CD14-positive monocyte (primary cell): ENCODE data around the gene MBL2. TPM values are rescaled to one million over a fixed set of nuclear protein-coding genes. Genes with fewer than 3 reads are reported as not detected.

Source experiments
- DNase-seq, 3 donors: peaks; one replicate each; pipeline ENCODE4 v3.0.0-alpha.2; 2011 to 2022
- H2AFZ ChIP-seq: 2 replicates; pipeline ENCODE4 v1.6.0; 2012; ENCODE audit warnings: mild to moderate bottlenecking, low read depth, low read length, inconsistent platforms; ENCODE audit not compliant: insufficient read depth, poor library complexity, severe bottlenecking
- H3K27ac ChIP-seq, 2 donors: 1 replicate in 1 of 2; 2 replicates in 1 of 2; pipeline ENCODE4 v1.5.1; 2012 to 2013; ENCODE audit warnings: low read length in 2 of 2, control low read depth in 1 of 2, inconsistent platforms in 1 of 2, low read depth in 1 of 2, mild to moderate bottlenecking in 1 of 2
- H3K27me3 ChIP-seq, 2 donors: one replicate each; pipeline versions ENCODE4 v1.6.0 to v1.6.1; 2011 to 2013; ENCODE audit warnings: low read length in 2 of 2; ENCODE audit not compliant: control insufficient read depth in 2 of 2, insufficient read depth in 2 of 2
- H3K36me3 ChIP-seq, 2 donors: replicated peaks in 1 of 2; 1 replicate in 1 of 2; 2 replicates in 1 of 2; pipeline versions ENCODE4 v1.5.1 to v1.6.1; 2012 to 2013; ENCODE audit warnings: low read length in 2 of 2, control low read depth in 1 of 2, inconsistent platforms in 1 of 2, mild to moderate bottlenecking in 1 of 2; ENCODE audit not compliant: insufficient read depth in 2 of 2, control insufficient read depth in 1 of 2
- H3K4me1 ChIP-seq, 2 donors: 1 replicate in 1 of 2; 2 replicates in 1 of 2; pipeline versions ENCODE4 v1.5.1 to v1.6.1; 2012 to 2013; ENCODE audit warnings: low read length in 2 of 2, control low read depth in 1 of 2, inconsistent platforms in 1 of 2, mild to moderate bottlenecking in 1 of 2, moderate library complexity in 1 of 2; ENCODE audit not compliant: insufficient read depth in 2 of 2, control insufficient read depth in 1 of 2
- H3K4me2 ChIP-seq: replicated peaks from 2 replicates; pipeline ENCODE3; 2012; ENCODE audit warnings: low read length, moderate library complexity, mild to moderate bottlenecking; ENCODE audit not compliant: poor library complexity, severe bottlenecking; ENCODE audit errors: extremely low read depth
- H3K4me3 ChIP-seq, 3 experiments: fragments of 200-600 bp in 1 of 3; sonication (generic) in 1 of 3; replicated peaks in 1 of 3; 1 replicate in 2 of 3; 2 replicates in 1 of 3; pipeline ENCODE4 v1.5.1; 2011 to 2013; ENCODE audit warnings: low read length in 3 of 3, mild to moderate bottlenecking in 3 of 3, control low read depth in 2 of 3, low read depth in 2 of 3, inconsistent platforms in 1 of 3, moderate library complexity in 1 of 3
- H3K79me2 ChIP-seq: 2 replicates; pipeline ENCODE4 v1.6.0; 2012; ENCODE audit warnings: mild to moderate bottlenecking, control low read depth, inconsistent platforms, low read length, moderate library complexity; ENCODE audit not compliant: insufficient read depth
- H3K9ac ChIP-seq: 2 replicates; pipeline ENCODE4 v1.6.0; 2017; ENCODE audit warnings: low read length, mild to moderate bottlenecking; ENCODE audit not compliant: insufficient read depth, poor library complexity, severe bottlenecking
- H3K9me3 ChIP-seq, 2 donors: replicated peaks in 1 of 2; 1 replicate in 1 of 2; 2 replicates in 1 of 2; pipeline versions ENCODE4 v1.5.1 to v1.6.1; 2012 to 2013; ENCODE audit warnings: low read length in 2 of 2, control low read depth in 1 of 2; ENCODE audit not compliant: control insufficient read depth in 1 of 2, insufficient read depth in 1 of 2
- H4K20me1 ChIP-seq: 2 replicates; pipeline ENCODE4 v1.6.0; 2012; ENCODE audit warnings: mild to moderate bottlenecking, low read length, control low read depth, moderate library complexity; ENCODE audit not compliant: insufficient read depth
- H3K27ac Mint-ChIP-seq, 7 donors: one replicate each; pipeline ENCODE4 v1.8.0; 2020; ENCODE audit warnings: mild to moderate bottlenecking in 7 of 7, mixed read lengths in 7 of 7, moderate library complexity in 6 of 7, inconsistent platforms in 2 of 7
- H3K27me3 Mint-ChIP-seq, 3 donors: one replicate each; pipeline ENCODE4 v1.8.0; 2021 to 2022; ENCODE audit warnings: low read depth in 3 of 3, mild to moderate bottlenecking in 3 of 3, mixed read lengths in 3 of 3, moderate library complexity in 3 of 3, inconsistent platforms in 1 of 3
- H3K36me3 Mint-ChIP-seq, 2 donors: one replicate each; pipeline ENCODE4 v1.8.0; 2020; ENCODE audit warnings: mixed read lengths in 2 of 2, inconsistent platforms in 1 of 2, mild to moderate bottlenecking in 1 of 2
- H3K4me1 Mint-ChIP-seq: one replicate; pipeline ENCODE4 v1.8.0; 2020; ENCODE audit warnings: mild to moderate bottlenecking, mixed read lengths
- H3K4me3 Mint-ChIP-seq, 2 donors: one replicate each; pipeline ENCODE4 v1.8.0; 2020; ENCODE audit warnings: mild to moderate bottlenecking in 2 of 2, mixed read lengths in 2 of 2, moderate library complexity in 1 of 2
- H3K9me3 Mint-ChIP-seq, 7 donors: one replicate each; pipeline ENCODE4 v1.8.0; 2020 to 2022; ENCODE audit warnings: mixed read lengths in 7 of 7, mild to moderate bottlenecking in 6 of 7, moderate library complexity in 6 of 7, inconsistent platforms in 2 of 7
- WGBS: methylation state at CpG from one replicate; pipeline ENCODE4 v1.1.5; 2013; ENCODE audit warnings: missing lambda C conversion rate; ENCODE audit not compliant: insufficient coverage; 5-methylcytosine and 5-hydroxymethylcytosine counted together
- intact Hi-C, 2 donors: fragments of 100-400 bp; cut with micrococcal nuclease; formaldehyde crosslinking; loops; one replicate each; pipeline versions ENCODE4 v1.15.0 to v1.15.1; 2023
- polyA plus RNA-seq, 3 donors: library from polyadenylated mRNA; depleted of rRNA in 1 of 3; unstranded in 2 of 3; stranded (reverse) in 1 of 3; fragments of 300-500 nt in 2 of 3; fragments of >200 nt in 1 of 3; fragmentation: Illumina TruSeq in 2 of 3; gene quantifications; 1 replicate in 2 of 3; 2 replicates in 1 of 3; pipeline ENCODE4 v1.2.3, GENCODE V29; 2012 to 2021
- TF ChIP-seq, protein P1 (sequence below): fragments of 200-600 bp; IDR thresholded peaks from one replicate; pipeline ENCODE4 v1.8.0; 2022; ENCODE audit warnings: antibody characterized with exemption, mild to moderate bottlenecking

MBL2 gene
- polyA plus RNA-seq, 3 donors, result not detected

DNA sequence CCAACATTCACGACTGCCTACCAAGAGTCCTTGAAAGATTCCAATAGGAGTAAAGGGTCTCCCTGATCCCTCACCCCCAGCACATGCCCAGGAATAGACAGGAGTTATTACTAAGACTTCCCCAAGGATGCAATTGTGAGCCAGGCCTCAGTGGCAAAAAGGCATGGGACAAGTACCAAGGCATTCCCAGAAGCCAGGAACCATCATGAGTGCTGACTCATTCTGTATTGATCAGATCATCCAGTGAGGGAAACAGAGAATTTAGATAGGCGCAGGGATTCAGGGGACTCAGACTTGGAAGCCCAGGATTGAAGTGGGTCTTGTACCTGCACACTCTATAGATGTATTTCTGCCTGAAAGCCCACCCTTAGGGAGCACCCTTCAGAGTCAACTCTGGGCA, 21.2 kb downstream of the MBL2 start:
- no peak overlapping the region for H2AFZ ChIP-seq
- H3K27ac Mint-ChIP-seq, result no peak overlapping the region
- no peaks in the 10 kb centered on the region for H3K79me2 ChIP-seq
- H3K36me3 Mint-ChIP-seq, result no peaks in the 10 kb centered on the region
- no peaks in the 10 kb centered on the region for H4K20me1 ChIP-seq
- H3K9me3 Mint-ChIP-seq, result peaks cover 0 to 1% (median 0%) of the 10 kb centered on the region in 7 donors
- no peaks in the 10 kb centered on the region for H3K27me3 ChIP-seq
- no peak overlapping the region for H3K4me3 ChIP-seq
- WGBS, result 100% methylated on average over 1 of the region's 2 CpGs
- TF ChIP-seq, protein P1, sequence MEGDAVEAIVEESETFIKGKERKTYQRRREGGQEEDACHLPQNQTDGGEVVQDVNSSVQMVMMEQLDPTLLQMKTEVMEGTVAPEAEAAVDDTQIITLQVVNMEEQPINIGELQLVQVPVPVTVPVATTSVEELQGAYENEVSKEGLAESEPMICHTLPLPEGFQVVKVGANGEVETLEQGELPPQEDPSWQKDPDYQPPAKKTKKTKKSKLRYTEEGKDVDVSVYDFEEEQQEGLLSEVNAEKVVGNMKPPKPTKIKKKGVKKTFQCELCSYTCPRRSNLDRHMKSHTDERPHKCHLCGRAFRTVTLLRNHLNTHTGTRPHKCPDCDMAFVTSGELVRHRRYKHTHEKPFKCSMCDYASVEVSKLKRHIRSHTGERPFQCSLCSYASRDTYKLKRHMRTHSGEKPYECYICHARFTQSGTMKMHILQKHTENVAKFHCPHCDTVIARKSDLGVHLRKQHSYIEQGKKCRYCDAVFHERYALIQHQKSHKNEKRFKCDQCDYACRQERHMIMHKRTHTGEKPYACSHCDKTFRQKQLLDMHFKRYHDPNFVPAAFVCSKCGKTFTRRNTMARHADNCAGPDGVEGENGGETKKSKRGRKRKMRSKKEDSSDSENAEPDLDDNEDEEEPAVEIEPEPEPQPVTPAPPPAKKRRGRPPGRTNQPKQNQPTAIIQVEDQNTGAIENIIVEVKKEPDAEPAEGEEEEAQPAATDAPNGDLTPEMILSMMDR, result no peak
- peaks cover 0 to 2% (median 0%) of the 10 kb centered on the region in 3 donors for H3K27me3 Mint-ChIP-seq
- intact Hi-C loops, result no loop called here
- H3K4me1 Mint-ChIP-seq, result peaks cover 22% of the 10 kb centered on the region
- H3K4me3 Mint-ChIP-seq, result no peak overlapping the region
- H3K27ac ChIP-seq, result no peak overlapping the region
- no peak overlapping the region for H3K4me2 ChIP-seq
- H3K9ac ChIP-seq, result no peak overlapping the region
- H3K36me3 ChIP-seq, result no peaks in the 10 kb centered on the region
- no peak for DNase-seq
- peaks cover 14% of the 10 kb centered on the region in 2 donors for H3K4me1 ChIP-seq
- H3K9me3 ChIP-seq, result no peaks in the 10 kb centered on the region

DNA sequence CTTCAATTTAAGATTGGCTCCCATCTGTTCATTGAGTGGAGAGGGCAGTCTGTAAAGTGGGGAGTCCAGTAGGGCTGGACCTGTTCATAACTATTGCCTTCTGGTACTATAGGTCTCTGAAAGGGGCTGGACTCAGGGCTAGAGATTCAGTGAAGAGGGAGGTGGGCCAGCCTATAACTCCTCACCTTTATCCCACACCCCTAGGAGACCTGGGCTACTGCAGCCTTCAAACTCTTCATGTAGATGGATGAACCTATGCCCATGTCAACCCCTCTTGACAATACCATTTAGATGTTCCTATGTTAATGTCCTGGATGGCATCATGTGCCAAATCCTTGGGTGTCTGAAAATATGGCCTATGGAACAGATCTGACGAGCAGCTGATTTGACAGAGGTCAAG, 22.0 kb downstream of the MBL2 start:
- no peaks in the 10 kb centered on the region for H4K20me1 ChIP-seq
- H3K9ac ChIP-seq, result no peak overlapping the region
- H3K4me1 Mint-ChIP-seq, result peaks cover 17% of the 10 kb centered on the region
- H3K27me3 ChIP-seq, result no peaks in the 10 kb centered on the region
- no peaks in the 10 kb centered on the region for H3K36me3 Mint-ChIP-seq
- H3K4me2 ChIP-seq, result no peak overlapping the region
- H3K9me3 Mint-ChIP-seq, result peaks cover 0 to 1% (median 0%) of the 10 kb centered on the region in 7 donors
- H3K27ac ChIP-seq, result no peak overlapping the region
- peaks cover 0 to 3% (median 0%) of the 10 kb centered on the region in 3 donors for H3K27me3 Mint-ChIP-seq
- no peak overlapping the region for H3K4me3 Mint-ChIP-seq
- no peak overlapping the region for H3K27ac Mint-ChIP-seq
- no peaks in the 10 kb centered on the region for H3K36me3 ChIP-seq
- TF ChIP-seq, protein P1, result no peak
- DNase-seq, result no peak
- no peak overlapping the region for H2AFZ ChIP-seq
- WGBS, result no CpG with 5 or more reads among the region's 1 CpG
- H3K4me1 ChIP-seq, result peaks cover 7% of the 10 kb centered on the region in 2 donors
- no peak overlapping the region for H3K4me3 ChIP-seq
- H3K79me2 ChIP-seq, result no peaks in the 10 kb centered on the region
- no peaks in the 10 kb centered on the region for H3K9me3 ChIP-seq
- intact Hi-C loops, result no loop called here
